ENCODE results near the gene AUTS2.

Gene AUTS2

GRCh38 chr7:70743531-70744325, 1145.5 kb downstream of the AUTS2 start:
- no peak for DNase-seq

DNA sequence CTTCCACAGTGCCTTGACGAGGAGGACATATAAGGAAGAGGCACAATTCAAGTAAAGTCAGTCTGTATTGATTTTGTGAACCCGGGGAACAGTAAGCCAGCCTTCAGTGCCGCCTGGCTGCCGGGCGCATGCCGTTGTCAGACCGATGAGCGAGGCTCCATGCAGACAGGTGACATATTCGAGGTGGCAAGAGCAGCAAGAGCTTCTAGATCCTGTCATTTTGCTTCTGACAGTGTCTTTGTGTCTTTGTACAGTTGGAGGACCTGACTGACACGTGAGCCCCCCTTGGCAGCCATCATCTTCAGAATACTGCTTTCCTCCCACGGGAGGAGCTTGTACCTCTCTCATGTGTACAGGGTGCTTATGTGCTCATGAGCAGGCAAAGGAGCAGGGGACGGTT, 1146.2 kb downstream of the AUTS2 start:
- DNase-seq, result no peak

DNA sequence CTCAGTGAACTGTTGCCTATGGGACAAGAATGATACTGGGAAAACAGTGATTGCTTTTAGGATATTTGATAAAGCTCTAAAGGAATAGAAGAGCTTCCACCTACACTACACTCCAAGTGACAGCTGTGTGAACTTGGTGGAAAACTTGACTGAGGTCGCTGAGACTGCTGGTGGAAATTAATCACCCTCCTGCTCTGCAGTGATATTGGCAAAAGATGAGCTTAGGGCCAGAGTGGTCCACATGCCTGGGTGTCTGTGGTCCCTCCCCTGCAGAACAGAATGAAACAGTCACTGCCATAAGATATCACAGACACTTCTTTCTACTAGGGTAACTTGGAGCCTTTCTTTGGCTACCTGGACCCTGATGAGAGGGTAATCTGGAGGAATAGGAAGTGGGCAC, 1151.6 kb downstream of the AUTS2 start:
- DNase-seq, result no peak

- no peak for DNase-seq
Measured at GRCh38 chr7:70751895-70752294, 1153.6 kb downstream of the AUTS2 start.

DNA sequence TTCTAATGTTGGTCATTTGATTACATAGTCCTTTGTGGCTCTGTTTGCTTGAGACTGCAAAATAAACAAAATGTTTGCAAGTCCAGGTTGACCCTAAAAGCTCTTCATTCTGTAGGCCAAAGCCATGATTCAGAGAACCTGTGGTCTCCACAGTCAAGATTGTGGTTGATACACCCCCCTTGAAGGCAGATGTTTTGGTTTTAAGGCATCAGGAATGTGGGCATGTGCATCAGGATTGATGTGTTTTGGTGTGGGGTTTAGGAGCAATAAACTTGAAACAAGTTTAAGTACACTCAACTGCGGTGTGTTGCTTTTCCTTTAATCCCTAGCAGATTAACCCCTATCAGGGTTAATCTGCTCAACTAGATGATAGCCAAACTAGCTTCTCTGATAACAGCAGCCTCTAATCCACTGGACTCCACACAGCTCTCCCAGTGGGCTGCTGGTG, 1154.5 kb downstream of the AUTS2 start:
- no peak for DNase-seq

DNA sequence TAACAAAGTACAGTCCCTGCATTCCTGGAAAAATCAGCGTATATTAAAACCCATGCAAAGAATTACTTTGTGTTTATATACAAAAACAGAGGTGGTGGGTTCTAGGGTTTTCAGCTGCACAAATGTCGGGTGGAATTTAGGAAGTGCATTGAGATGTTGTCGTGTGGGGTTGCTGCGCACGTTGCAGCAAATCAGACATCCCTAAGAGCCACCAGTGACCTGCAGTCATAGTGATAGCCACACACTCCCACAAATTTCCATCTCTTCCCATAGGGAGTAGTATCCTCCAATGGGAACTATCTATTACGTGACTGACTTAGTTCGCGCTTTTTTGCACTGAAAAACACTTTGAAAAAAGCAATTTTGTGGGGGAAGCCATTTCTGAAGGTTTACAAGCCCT, 1158.5 kb downstream of the AUTS2 start:
- no peak for DNase-seq

GRCh38 chr7:70758646-70759045, 1160.4 kb downstream of the AUTS2 start:
- no peak for DNase-seq

- DNase-seq, result no peak
Measured at GRCh38 chr7:70759674-70760073, 1161.4 kb downstream of the AUTS2 start.

GRCh38 chr7:70761711-70762328, 1163.5 kb downstream of the AUTS2 start:
- no peak for DNase-seq

DNA sequence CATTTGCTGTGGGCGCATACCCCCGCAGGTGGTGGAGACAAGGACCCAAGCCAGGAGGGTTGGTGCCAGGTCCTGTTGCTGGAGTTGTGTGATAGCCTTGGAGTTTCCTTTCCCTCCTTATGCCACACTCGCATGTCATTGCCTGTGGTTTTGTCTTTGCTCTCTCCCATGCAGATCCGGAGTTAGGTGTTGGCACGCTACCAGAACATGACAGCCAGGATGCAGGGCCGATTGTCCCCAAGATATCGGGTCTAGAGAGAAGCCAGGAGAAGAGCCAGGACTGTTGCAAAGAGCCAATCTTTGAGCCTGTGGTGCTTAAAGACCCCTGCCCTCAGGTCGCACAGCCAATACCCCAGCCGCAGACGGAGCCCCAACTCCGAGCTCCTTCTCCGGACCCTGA, 1164.4 kb downstream of the AUTS2 start:
- DNase-seq, result no peak

DNA sequence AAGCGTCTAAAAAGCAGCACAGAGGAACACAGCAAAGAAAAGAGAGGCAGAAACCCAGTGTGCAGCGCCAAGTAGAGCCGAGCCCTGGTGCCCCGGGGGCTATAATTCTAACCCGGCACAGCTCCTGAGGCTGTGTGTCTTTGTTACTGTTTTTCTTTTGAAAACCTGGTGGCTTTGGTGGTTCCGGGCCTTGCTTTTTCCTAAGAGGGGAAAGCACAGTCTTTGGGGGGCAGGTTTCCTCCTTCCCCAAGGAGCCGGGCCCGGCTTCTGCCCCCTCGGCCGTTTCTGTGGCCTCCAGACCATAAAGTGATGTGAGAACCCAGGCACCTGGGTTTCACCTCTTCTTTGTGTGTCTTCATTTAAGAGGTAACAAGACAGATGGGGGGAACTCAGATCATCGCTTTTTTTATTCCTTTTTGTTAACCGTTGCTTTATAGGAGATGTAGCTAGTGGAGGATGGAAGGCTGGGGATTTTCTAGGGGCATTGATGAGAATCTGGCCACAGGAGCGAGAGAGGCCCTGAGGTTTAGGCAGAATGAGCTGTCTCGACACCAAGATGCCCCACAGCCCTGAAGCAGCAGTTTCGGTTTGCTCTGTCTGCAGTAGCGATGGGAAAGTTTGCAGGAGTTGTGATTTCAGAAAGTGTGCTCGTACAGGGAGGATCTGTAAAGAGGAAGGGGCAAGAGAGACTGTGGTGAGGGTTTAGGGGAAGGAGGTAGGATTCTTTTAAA, 1165.9 kb downstream of the AUTS2 start:
- no peak for DNase-seq

DNA sequence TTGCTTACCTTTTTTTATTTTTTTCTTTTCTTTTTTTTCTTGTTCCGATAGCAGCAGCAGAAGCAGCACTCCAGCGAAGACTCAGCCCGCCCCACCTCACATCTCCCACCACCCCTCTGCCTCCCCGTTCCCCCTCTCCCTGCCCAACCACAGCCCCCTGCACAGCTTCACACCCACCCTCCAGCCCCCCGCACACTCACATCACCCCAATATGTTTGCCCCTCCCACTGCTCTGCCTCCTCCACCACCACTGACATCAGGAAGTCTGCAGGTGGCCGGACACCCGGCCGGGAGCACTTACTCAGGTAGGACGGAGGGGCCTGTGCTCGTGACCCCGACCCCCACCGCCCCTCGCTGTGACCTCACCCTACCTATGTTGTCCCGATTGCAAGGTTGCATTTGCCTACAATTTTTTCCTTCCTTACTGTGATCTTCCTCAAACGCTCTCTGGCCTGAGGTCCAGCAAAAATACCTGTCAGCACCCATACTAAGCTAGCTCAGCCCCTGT, 1166.5 kb downstream of the AUTS2 start:
- no peak for DNase-seq

GRCh38 chr7:70765651-70766050, 1167.4 kb downstream of the AUTS2 start:
- DNase-seq, result no peak

- DNase-seq, result no peak
Measured at GRCh38 chr7:70766109-70766508, 1167.8 kb downstream of the AUTS2 start.

- no peak for DNase-seq
Measured at GRCh38 chr7:70766694-70767093, 1168.4 kb downstream of the AUTS2 start.

- no peak for DNase-seq
Measured at GRCh38 chr7:70770154-70770553, 1171.9 kb downstream of the AUTS2 start.

DNA sequence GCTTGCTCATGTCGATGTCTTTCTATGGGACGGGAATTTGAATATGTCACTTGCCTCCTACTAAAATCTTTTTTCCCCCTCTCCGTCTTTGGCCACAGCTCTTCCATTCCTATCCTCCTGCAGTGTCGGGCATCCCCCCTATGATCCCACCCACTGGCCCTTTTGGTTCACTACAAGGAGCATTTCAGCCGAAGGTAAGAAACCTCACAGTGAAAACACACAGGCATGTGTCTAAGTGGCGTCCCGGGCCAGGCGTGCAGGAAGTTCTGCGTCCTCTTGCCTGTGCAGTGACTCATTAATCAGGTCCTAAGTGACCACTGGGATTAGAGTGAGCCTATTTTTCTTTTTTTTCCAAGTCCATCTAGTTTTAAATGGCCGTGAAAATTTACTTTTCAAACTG, 1173.2 kb downstream of the AUTS2 start:
- no peak for DNase-seq

- no peak for DNase-seq
Measured at GRCh38 chr7:70772891-70773290, 1174.6 kb downstream of the AUTS2 start.

- no peak for DNase-seq
Measured at GRCh38 chr7:70773406-70773805, 1175.1 kb downstream of the AUTS2 start.

- DNase-seq, result no peak
Measured at GRCh38 chr7:70774950-70775527, 1176.8 kb downstream of the AUTS2 start.

- DNase-seq, result no peak
Measured at GRCh38 chr7:70775570-70776156, 1177.4 kb downstream of the AUTS2 start.

DNA sequence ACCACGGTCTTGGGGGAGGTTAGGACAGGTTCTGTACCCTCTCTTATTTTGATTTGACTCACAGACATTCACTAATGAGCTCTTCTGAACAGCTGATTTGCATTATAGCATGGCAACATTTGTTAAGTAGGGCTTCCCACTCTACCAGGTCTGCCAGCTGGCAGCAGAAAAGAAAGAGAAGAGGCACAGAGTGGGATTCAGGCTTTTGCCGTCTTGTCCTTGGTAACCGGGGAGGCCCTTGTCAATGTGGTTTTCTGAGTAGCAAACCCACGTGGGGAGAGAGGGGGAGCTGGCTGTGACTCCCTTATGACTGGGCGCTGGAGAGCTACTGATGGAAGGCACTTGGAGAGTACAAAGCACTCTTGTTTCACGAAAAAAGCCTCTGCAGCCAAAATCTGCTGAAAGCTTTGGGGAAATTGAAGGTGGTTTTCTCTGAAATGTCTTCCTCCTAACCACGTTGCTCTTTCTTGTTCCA, 1178.4 kb downstream of the AUTS2 start:
- peak; percentile 64 for DNase-seq

DNA sequence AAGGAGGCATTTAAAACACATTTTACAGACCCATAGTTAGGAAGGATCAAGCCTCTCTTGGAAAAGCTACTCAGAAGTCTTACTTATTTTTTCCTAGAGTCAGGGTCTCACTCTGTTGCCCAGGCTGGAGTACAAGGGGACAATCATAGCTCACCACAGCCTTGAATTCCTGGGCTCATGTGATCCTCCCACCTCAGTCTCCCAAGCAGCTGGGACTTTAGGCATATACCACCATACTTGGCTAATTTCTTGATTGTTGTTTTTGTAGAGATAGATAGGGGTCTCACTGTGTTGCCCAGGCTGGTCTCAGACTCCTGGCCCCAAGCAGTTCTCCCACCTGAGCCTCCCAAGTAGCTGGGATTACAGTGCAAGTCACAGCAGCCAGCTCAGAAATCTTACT, 1179.0 kb downstream of the AUTS2 start:
- DNase-seq, result no peak

Measured in right hindlimb (tissue), 1 donor.